Tibial artery (tissue), 4 donors: ENCODE measurements around the gene PRSS21.

Experiments used
- DNase-seq, 2 donors: peaks; one replicate each; pipeline ENCODE4 v3.0.0-alpha.2; 2019
- H3K27ac ChIP-seq, 2 donors: fragments of 200-600 bp; sonication (generic) in 1 of 2; 1 replicate in 1 of 2; 2 replicates in 1 of 2; pipeline ENCODE4 v1.5.1; 2018 to 2019; ENCODE audit warnings: mild to moderate bottlenecking in 1 of 2
- H3K27me3 ChIP-seq, 2 donors: fragments of 200-600 bp; sonication (generic) in 1 of 2; one replicate each; pipeline versions ENCODE4 v1.5.1 to v1.6.0; 2016 to 2019
- H3K36me3 ChIP-seq, 3 donors: fragments of 200-600 bp; sonication (generic) in 2 of 3; one replicate each; pipeline ENCODE4 v1.5.1; 2016 to 2019; ENCODE audit warnings: mild to moderate bottlenecking in 2 of 3
- H3K4me1 ChIP-seq, 4 donors: fragments of 200-600 bp; sonication (generic) in 2 of 4; 1 replicate in 3 of 4; 2 replicates in 1 of 4; pipeline ENCODE4 v1.5.1; 2016 to 2019
- H3K4me3 ChIP-seq, 2 donors: fragments of 200-600 bp; sonication (generic) in 1 of 2; 1 replicate in 1 of 2; 2 replicates in 1 of 2; pipeline ENCODE4 v1.5.1; 2018 to 2019; ENCODE audit warnings: mild to moderate bottlenecking in 2 of 2
- H3K9me3 ChIP-seq, 3 donors: fragments of 200-600 bp; sonication (generic) in 1 of 3; one replicate each; pipeline ENCODE4 v1.5.1; 2016 to 2019
- intact Hi-C: fragments of 100-400 bp; cut with DNase I; formaldehyde crosslinking; loops from one replicate; pipeline ENCODE4 v1.15.0; 2023; ENCODE audit warnings: low total_unique reads
- TF ChIP-seq, protein P1 (sequence below), 2 experiments: fragments of 200-600 bp in 1 of 2; fragments of 450-650 bp in 1 of 2; IDR thresholded peaks; one replicate each; pipeline ENCODE4 v1.5.1; 2017 to 2019; ENCODE audit warnings: antibody characterized with exemption in 2 of 2, mild to moderate bottlenecking in 1 of 2, moderate library complexity in 1 of 2

PRSS21 gene

DNA sequence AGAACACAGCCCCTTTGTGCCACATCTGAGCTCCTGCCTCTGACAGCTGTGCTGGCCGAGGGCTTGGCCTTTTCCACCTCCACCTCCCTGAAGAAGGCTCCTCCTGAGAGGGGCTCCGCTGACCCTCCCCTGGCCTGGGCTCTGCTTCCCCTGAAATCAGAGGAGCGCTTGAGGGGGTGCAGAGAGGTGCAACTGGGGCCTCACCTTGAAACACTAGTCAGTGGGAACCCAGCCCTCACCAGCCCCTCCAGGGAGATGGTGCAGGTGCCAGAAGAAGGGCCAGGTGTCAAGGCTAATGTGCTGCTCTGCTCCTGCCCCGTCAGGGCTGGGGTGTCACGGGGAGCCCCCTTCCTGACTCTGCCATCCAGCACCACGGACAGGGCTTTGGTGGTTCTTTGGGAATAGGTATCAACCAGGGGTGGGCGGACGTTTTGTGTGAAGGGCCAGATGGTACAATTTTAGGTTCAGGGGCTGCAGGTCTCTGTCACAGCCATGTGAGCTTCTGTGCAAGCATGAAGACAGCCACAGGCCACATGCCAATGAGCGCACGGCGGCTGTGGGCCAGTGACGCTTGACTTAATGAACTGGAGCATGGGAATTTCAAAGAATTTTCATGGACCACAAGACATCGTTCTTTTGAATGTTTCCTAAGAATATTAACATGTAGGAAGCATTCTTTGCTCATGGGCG lies 10.9 kb downstream of the PRSS21 start:
- Histone ChIP-seq H3K4me3 (no peak overlapping the region), H3K9me3 (no peaks in the 10 kb centered on the region), H3K36me3 (no peaks in the 10 kb centered on the region), H3K27ac (no peak overlapping the region), H3K27me3 (peaks cover 0 to 72% of the 10 kb centered on the region in 2 donors), H3K4me1 (peaks cover 0 to 2% (median 0%) of the 10 kb centered on the region in 4 donors)
- intact Hi-C loops: no loop called here
- TF ChIP-seq, protein P1, sequence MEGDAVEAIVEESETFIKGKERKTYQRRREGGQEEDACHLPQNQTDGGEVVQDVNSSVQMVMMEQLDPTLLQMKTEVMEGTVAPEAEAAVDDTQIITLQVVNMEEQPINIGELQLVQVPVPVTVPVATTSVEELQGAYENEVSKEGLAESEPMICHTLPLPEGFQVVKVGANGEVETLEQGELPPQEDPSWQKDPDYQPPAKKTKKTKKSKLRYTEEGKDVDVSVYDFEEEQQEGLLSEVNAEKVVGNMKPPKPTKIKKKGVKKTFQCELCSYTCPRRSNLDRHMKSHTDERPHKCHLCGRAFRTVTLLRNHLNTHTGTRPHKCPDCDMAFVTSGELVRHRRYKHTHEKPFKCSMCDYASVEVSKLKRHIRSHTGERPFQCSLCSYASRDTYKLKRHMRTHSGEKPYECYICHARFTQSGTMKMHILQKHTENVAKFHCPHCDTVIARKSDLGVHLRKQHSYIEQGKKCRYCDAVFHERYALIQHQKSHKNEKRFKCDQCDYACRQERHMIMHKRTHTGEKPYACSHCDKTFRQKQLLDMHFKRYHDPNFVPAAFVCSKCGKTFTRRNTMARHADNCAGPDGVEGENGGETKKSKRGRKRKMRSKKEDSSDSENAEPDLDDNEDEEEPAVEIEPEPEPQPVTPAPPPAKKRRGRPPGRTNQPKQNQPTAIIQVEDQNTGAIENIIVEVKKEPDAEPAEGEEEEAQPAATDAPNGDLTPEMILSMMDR (IDR thresholded peaks at IDR 0.05): no peak
- DNase-seq: peak in 1 of 2 donors; percentile 45

DNA sequence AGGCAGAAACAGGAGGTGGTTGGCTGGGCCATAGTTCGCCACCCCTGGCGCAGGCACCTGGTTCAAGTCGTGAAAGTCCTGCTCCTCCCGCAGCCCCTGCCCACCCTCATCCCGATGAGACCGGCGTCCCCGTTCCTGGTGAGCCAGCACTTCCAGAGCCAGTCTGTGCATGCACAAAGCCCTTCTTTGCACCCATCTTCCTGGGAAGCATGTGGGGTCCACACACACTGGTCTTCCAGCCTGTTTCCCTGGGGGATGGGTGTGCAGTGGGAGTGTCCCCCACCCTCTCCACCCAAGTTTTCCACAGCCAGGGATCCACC lies 11.4 kb downstream of the PRSS21 start:
- TF ChIP-seq, protein P1 (IDR thresholded peaks at IDR 0.05): no peak
- Histone ChIP-seq H3K36me3 (no peaks in the 10 kb centered on the region), H3K27me3 (peaks cover 0 to 72% of the 10 kb centered on the region in 2 donors), H3K4me1 (peaks cover 0 to 2% (median 0%) of the 10 kb centered on the region in 4 donors), H3K27ac (no peak overlapping the region), H3K4me3 (no peak overlapping the region), H3K9me3 (no peaks in the 10 kb centered on the region)
- intact Hi-C loops: no loop called here
- DNase-seq: no peak

- intact Hi-C loops: no loop called here
- Histone ChIP-seq H3K4me1 (peaks cover 0 to 2% (median 0%) of the 10 kb centered on the region in 4 donors), H3K9me3 (no peaks in the 10 kb centered on the region), H3K4me3 (no peak overlapping the region), H3K27ac (no peak overlapping the region), H3K27me3 (peaks cover 0 to 72% of the 10 kb centered on the region in 2 donors), H3K36me3 (no peaks in the 10 kb centered on the region)
- TF ChIP-seq, protein P1 (IDR thresholded peaks at IDR 0.05): no peak
- DNase-seq: no peak
Observed at GRCh38 chr16:2828876-2829430, 11.9 kb downstream of the PRSS21 start.

DNA sequence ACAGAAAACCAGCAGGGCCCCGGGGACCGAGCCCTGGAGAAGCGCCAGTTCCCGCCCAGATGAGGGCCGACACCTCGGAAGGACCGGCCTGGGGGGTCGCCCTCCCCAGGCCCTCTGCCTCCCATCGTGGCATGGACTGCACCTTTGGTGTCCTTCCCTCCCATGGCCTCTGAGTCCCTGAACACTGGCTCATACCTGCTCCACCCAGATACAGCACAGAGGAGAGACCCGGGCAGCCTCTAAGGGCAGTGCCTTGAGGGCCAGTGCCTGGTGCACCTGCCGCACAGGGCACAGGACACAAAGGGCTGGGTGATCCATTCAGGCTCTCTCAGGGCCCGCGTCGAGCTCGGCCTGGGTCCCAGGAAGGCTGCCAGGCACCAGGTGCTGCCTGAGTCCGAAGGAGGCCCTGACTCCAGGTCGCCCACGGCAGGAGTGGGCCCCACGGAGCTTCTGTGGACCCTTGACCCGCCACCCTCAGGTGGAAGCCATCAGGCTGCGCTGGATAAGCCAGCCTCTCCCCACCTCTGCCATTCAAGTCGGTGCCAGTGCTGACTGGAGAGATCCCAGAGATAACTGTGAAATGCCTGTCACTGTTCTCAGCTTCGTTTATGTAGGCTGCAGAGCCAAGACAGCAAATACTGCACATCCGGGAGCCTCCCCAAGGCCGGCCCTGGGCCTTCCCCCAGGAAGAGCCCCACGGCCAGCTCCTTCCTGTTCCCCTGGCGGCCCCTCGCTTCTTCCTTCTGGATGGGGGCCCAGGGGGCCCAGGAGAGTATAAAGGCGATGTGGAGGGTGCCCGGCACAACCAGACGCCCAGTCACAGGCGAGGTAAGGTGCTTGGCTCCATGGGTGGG lies 12.7 kb downstream of the PRSS21 start, which contains the start of gene ZG16B:
Gene ZG16B, plus strand, starts transcription at position 803 of the 854 bp plus-strand sequence. CDS start 139 bp downstream, outside the sequence.
- peaks cover 0 to 70% of the 10 kb centered on the region in 2 donors for H3K27me3 ChIP-seq
- peaks cover 0 to 2% (median 0%) of the 10 kb centered on the region in 4 donors for H3K4me1 ChIP-seq
- H3K27ac ChIP-seq: no peak within 1 kb of the TSS
- no peak for DNase-seq
- H3K9me3 ChIP-seq: no peaks in the 10 kb centered on the region
- TF ChIP-seq, protein P1 (IDR thresholded peaks at IDR 0.05): no peak
- no peak within 1 kb of the TSS for H3K4me3 ChIP-seq
- H3K36me3 ChIP-seq: no peaks in the 10 kb centered on the region
- intact Hi-C loops: no loop called here

GRCh38 chr16:2830355-2830695 lies 13.3 kb downstream of the PRSS21 start:
- TF ChIP-seq, protein P1 (IDR thresholded peaks at IDR 0.05): no peak
- DNase-seq: no peak
- no peak overlapping the region for H3K27ac ChIP-seq
- H3K4me1 ChIP-seq: peaks cover 0 to 6% (median 0%) of the 10 kb centered on the region in 4 donors
- H3K27me3 ChIP-seq: peaks cover 0 to 71% of the 10 kb centered on the region in 2 donors
- H3K36me3 ChIP-seq: no peaks in the 10 kb centered on the region
- H3K4me3 ChIP-seq: no peak overlapping the region
- no peaks in the 10 kb centered on the region for H3K9me3 ChIP-seq
- intact Hi-C loops: no loop called here
